Measurements from ENCODE around the gene LRP8.

DNA sequence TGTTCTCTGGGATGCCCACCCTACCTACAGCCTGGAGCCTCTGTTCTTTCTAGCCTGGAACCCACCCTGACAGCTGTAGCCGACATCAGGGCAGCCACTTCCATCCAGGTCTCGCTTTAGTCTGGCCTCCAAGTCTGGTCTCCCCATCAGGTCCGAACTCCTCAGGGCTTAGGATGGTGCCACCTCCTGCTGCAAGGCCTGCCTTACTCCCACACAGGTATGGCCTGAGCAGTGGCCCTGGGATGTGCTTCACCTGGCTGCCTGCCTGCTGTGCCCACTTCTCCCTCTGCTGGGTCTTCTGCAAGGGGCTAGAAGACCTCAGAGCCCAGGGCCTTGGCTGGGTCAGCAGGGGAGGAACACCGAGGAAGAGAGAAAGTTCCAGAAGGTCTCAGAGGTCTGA is 53.8 kb downstream of the LRP8 start:
- TF ChIP-seq, protein P1, sequence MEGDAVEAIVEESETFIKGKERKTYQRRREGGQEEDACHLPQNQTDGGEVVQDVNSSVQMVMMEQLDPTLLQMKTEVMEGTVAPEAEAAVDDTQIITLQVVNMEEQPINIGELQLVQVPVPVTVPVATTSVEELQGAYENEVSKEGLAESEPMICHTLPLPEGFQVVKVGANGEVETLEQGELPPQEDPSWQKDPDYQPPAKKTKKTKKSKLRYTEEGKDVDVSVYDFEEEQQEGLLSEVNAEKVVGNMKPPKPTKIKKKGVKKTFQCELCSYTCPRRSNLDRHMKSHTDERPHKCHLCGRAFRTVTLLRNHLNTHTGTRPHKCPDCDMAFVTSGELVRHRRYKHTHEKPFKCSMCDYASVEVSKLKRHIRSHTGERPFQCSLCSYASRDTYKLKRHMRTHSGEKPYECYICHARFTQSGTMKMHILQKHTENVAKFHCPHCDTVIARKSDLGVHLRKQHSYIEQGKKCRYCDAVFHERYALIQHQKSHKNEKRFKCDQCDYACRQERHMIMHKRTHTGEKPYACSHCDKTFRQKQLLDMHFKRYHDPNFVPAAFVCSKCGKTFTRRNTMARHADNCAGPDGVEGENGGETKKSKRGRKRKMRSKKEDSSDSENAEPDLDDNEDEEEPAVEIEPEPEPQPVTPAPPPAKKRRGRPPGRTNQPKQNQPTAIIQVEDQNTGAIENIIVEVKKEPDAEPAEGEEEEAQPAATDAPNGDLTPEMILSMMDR (IDR thresholded peaks at IDR 0.05), result no peak
- no peak for TF ChIP-seq POLR2A (IDR thresholded peaks at IDR 0.05)
